ENCODE data around the gene HOXA6.

HOXA6 gene

DNA sequence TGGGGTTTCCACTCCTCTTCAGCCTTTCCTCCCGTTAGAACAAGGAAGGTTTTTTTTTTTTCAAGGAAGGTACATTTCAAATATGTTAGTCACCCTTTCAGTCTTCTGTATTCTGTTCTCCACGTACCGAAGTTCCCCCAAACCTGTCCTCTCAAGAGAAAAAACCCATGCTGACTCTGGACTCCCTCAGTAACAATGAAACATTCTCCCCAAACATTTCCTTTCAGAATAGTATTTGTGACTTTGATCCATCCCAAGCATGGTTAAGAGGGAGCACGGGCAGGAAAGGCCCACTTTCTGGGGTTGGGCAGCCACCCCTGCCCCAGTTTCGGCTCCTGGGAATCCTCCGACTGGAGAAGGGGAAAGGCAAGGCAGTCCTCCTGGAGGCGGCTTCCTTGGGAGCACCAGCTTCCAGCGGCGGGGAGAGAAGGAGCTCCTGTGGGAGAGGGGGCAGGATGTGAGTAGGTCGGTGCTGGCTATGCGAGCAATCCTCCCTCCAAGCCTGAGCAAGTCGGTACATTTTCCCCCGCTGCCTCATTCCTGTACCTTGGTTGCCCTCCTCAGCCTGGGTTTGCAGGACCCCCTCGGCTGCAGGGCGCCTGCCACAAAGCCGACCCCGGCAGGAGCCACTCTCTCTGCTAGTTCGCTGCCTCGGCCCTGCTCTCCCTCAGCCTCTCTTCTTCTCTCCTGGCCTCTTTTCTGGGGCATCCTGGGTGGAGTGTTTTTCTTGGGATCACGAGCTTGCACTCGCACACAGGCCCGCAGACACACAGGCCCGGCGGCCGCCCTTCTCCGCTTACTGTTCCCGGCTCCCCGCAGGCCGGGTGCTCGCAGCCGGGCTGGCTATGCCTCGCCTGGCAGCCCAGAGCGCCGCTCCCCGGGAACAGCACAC, 49.6 kb downstream of the HOXA6 start:
- H2AFZ ChIP-seq (ENCODE audit: low read depth), result 0 out of 2 replicates have a peak overlapping the region, but pooled peaks have one; percentile 90
- peak overlapping the region; percentile 89 for H3K4me2 ChIP-seq
- no peaks in the 10 kb centered on the region for H3K36me3 ChIP-seq (ENCODE audit: insufficient read depth)
- H3K79me2 ChIP-seq (ENCODE audit: insufficient read depth, low read depth), result peaks cover 16% of the 10 kb centered on the region
- TF ChIP-seq, protein P1, sequence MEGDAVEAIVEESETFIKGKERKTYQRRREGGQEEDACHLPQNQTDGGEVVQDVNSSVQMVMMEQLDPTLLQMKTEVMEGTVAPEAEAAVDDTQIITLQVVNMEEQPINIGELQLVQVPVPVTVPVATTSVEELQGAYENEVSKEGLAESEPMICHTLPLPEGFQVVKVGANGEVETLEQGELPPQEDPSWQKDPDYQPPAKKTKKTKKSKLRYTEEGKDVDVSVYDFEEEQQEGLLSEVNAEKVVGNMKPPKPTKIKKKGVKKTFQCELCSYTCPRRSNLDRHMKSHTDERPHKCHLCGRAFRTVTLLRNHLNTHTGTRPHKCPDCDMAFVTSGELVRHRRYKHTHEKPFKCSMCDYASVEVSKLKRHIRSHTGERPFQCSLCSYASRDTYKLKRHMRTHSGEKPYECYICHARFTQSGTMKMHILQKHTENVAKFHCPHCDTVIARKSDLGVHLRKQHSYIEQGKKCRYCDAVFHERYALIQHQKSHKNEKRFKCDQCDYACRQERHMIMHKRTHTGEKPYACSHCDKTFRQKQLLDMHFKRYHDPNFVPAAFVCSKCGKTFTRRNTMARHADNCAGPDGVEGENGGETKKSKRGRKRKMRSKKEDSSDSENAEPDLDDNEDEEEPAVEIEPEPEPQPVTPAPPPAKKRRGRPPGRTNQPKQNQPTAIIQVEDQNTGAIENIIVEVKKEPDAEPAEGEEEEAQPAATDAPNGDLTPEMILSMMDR (conservative IDR thresholded peaks at IDR 0.05; ENCODE audit: low read depth, low read length), result no peak
- no peak overlapping the region for H3K9ac ChIP-seq
- no peak overlapping the region for H3K27ac ChIP-seq
- H3K4me3 ChIP-seq (IDR thresholded peaks at IDR 0.05; ENCODE audit: insufficient read depth, low read depth, low read length), result no peak overlapping the region
- peaks cover 7% of the 10 kb centered on the region for H3K4me1 ChIP-seq (ENCODE audit: low read depth, poor library complexity, severe bottlenecking)
- no peaks in the 10 kb centered on the region; the same call in 1 of the 2 replicates for H4K20me1 ChIP-seq (ENCODE audit: insufficient read depth)
- no peaks in the 10 kb centered on the region for H3K27me3 ChIP-seq (ENCODE audit: insufficient read depth, low read depth)

DNA sequence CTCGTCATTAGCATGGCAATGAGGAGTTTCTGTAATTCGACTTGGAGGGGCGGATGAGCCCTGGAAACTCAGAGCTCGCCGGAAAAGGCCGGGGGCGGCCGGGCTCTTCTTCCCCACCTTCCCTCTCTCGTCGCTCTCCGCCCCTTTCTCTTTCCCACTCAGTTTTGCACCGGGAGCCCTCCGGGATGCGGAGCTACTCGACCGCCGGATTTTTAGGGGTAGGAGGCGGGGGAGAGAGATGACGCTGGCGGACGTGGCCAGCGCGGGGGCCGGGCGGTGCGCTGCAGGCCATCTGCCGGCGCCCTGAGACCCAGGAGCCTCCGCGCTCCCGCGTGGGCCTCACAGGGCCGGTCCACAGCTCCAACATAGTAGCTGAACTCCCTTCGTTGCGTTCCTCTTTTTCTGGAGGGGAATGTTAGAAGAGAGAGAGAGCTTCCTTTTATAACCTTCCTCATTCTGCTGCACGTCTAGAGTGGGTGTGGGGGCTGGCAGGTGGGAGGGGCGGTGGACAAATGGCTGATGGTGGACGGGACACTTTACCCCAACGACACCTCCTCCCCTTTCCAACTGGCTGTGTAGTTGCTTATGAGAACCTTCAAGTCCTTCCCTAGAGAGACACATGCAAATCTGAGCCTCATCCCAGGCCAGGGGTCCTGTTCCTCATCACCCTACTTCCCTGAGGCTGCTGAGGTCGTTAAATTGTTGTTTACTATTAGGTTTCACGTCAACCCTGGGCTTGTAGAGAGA, 50.6 kb downstream of the HOXA6 start:
- no peaks in the 10 kb centered on the region for H3K36me3 ChIP-seq (ENCODE audit: insufficient read depth)
- no peaks in the 10 kb centered on the region for H3K27me3 ChIP-seq (ENCODE audit: insufficient read depth, low read depth)
- H3K4me3 ChIP-seq (IDR thresholded peaks at IDR 0.05; ENCODE audit: insufficient read depth, low read depth, low read length), result no peak overlapping the region
- peak overlapping the region; percentile 61; the same call in 1 of the 2 replicates for H3K9ac ChIP-seq
- peak overlapping the region; percentile 90 for H2AFZ ChIP-seq (ENCODE audit: low read depth)
- H3K4me2 ChIP-seq, result peak overlapping the region; percentile 89
- peaks cover 7% of the 10 kb centered on the region for H3K4me1 ChIP-seq (ENCODE audit: low read depth, poor library complexity, severe bottlenecking)
- H4K20me1 ChIP-seq (ENCODE audit: insufficient read depth), result no peaks in the 10 kb centered on the region; the same call in 1 of the 2 replicates
- TF ChIP-seq, protein P1 (conservative IDR thresholded peaks at IDR 0.05; ENCODE audit: low read depth, low read length), result no peak
- peaks cover 16% of the 10 kb centered on the region for H3K79me2 ChIP-seq (ENCODE audit: insufficient read depth, low read depth)
- H3K27ac ChIP-seq, result peak overlapping the region; percentile 59

- H3K4me3 ChIP-seq (IDR thresholded peaks at IDR 0.05; ENCODE audit: insufficient read depth, low read depth, low read length), result no peak within 1 kb of the TSS
Observed at GRCh38 chr7:27095897-27096767, 51.4 kb downstream of the HOXA6 start, which contains the start of gene HOXA1. HOXA1 (minus strand) TSS chr7:27096000; CDS start chr7:27095912, 88 bp downstream.

More at GRCh38 chr7:27095897-27096767, 51.4 kb downstream of the HOXA6 start, which contains the start of gene HOXA1:
- H3K27me3 ChIP-seq (ENCODE audit: insufficient read depth, low read depth), result no peaks in the 10 kb centered on the region
- no peaks in the 10 kb centered on the region; the same call in 1 of the 2 replicates for H4K20me1 ChIP-seq (ENCODE audit: insufficient read depth)
- H3K4me2 ChIP-seq, result peak within 1 kb of the TSS; percentile 89
- TF ChIP-seq, protein P1 (conservative IDR thresholded peaks at IDR 0.05; ENCODE audit: low read depth, low read length), result no peak
- H3K36me3 ChIP-seq (ENCODE audit: insufficient read depth), result no peaks in the 10 kb centered on the region
- peaks cover 7% of the 10 kb centered on the region for H3K4me1 ChIP-seq (ENCODE audit: low read depth, poor library complexity, severe bottlenecking)
- peak within 1 kb of the TSS; percentile 90 for H2AFZ ChIP-seq (ENCODE audit: low read depth)
- peaks cover 16% of the 10 kb centered on the region for H3K79me2 ChIP-seq (ENCODE audit: insufficient read depth, low read depth)
- H3K9ac ChIP-seq, result peak within 1 kb of the TSS; percentile 61
- peak within 1 kb of the TSS; percentile 59 for H3K27ac ChIP-seq
